GM18858 (cell line): ENCODE results near the gene CTPS2.
A peak's percentile ranks its signal among the peaks of the same experiment; 100 is the strongest.
"Not testable (repeated sequence)": the region's sequence is repeated elsewhere in the genome, so short reads cannot be mapped to it uniquely, and the experiment has no call there.

ENCODE experiments used
- ATAC-seq: cut with Tn5 transposase; IDR thresholded peaks from one replicate; pipeline ENCODE4 v1.9.1; 2021; ENCODE audit not compliant: unreplicated experiment

CTPS2 gene, protein sequence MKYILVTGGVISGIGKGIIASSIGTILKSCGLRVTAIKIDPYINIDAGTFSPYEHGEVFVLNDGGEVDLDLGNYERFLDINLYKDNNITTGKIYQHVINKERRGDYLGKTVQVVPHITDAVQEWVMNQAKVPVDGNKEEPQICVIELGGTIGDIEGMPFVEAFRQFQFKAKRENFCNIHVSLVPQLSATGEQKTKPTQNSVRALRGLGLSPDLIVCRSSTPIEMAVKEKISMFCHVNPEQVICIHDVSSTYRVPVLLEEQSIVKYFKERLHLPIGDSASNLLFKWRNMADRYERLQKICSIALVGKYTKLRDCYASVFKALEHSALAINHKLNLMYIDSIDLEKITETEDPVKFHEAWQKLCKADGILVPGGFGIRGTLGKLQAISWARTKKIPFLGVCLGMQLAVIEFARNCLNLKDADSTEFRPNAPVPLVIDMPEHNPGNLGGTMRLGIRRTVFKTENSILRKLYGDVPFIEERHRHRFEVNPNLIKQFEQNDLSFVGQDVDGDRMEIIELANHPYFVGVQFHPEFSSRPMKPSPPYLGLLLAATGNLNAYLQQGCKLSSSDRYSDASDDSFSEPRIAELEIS

DNA sequence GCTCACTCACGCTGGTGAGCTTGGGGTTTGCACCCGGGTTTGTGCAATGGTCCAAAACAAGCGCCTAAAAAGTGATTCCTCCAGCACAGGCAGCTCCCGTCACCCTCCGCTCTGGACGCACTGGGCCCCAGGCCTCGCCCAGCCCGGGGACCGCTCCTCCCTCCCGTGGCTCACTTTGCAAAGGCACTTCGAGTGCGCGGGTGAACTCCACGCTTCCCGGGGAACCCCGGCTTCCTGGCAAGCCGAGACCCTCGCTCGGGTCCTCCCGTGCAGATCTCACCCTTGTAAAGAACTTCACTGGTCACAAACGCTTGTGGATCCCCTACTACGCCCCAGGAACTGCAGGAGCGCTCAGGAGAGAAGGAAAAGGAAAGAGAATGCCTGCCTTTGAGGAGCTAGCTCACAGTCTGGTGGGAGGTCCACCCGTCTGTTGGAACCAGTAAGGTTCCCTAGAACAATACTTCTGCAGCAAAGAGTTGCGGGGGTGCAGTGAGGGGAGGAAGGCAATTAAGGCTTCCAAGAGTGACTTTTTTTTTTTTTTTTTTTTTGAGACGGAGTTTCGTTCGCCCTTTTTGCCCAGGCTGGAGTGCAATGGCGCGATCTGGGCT, at the start of gene CTPS2:
CTPS2 (minus strand) TSS at position 122 of the 608 bp plus-strand sequence. CDS start 9,767 bp downstream, outside the sequence.
- ATAC-seq: peak; percentile 63

DNA sequence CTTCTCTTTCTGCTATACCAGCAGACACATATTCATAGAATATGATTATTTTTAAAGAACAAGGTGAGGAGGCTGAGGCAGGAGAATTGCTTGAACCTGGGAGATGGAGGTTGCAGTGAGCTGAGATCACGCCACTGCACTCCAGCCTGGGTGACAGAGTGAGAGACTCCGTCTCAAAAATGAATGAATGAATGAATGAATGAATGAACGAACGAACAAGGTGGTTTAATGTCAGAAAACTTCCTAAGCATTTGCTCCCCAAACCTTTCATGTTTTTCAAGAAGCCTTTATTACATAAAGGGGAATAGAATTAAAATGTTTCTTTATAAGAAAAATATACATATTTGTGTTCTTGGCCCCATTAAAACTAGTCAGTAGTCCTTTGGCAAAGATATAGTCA, 49.0 kb upstream of the CTPS2 start:
- not testable (repeated sequence) for ATAC-seq

DNA sequence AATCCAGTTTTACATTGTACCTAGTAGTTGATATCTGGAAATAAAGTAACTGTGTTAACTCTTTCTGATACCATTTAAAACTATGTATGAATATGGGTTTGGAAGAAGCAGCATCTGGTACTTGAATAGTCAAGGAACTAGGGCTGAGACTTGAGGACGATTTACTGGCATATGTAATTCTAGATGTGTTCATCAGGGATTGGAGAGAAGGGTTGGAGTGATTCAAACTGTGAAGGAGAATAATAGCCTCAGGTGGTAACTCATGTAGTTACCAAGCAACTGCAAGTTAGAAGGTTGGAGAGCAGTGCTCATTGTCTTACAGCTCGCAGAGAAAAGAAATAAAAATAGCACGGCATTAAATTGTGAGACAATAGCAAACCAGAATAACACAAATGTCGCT, 44.3 kb upstream of the CTPS2 start:
- ATAC-seq: no peak

DNA sequence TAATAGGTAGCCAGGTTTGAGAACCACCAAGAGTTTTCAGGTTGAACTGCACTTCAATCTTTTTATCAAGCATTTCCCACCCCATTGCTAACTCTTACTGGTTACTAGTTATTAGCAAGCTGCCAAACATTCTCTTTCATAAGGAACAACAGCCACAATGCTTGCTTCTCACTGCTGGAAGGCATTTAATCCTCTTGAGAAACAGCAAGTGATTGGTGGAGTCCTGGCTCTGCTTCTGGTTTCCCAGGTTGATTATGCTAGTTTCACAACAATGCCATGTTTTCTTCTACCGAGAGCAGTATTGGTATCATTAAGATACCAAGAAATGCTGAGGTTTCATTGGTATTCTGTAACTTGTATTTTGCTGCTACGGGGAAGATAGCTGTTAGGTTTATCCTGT, 41.5 kb upstream of the CTPS2 start:
- ATAC-seq: no peak

DNA sequence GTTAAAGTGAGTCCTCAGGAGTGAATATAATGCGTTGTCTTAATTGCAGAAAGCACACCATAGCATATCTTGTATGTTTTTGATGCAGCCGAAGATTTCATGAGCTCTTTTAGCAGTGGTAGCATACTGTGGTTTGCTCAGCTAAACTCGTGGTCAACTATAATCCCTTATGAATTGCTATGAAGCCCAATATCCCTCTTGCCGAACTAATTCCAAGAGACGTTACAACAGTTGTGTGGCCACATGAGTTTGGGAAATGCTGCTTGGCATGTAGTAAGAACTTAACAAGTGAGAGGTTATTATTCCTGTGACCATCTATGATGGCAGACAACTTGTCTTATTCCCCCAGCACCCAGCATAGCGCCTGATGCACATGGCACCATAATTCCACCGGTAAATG, 37.7 kb upstream of the CTPS2 start:
- ATAC-seq: no peak

DNA sequence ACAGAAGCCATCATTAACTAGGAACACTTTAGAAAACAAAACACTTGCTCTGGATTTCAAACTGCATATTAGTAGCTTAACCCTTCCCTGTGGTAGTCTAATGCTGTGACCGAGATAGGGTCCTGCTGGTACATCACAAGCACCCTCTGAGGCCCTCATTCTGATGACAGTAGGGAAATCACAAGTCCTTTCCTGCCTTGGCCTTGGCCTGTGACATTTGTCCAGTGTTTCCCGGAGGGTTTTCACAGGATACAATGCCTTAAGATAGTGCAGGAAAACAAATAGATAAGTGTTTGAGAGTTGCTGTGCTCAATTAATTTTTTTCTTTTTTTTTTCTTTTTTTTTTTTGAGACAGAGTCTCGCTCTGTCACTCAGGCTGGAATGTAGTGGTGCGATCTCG, 36.0 kb upstream of the CTPS2 start:
- no peak for ATAC-seq

DNA sequence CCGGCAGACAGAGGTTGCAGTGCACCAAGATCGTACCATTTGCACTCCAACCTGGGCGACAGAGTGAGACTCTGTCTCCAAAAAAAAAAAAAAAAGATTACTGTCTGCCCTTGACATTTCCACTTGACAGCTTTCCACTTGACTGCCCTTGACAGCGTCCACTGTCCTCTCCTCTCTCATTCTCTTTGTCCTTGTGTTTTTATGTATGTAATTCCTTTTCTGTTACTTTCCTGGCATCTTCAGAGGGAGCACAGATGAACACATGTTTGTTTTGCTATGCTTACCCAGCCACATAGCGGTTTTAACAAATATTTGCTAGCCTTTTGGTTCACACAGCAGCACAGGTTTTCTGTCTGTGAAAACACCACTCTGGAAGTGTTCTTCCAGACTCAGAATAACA, 33.2 kb upstream of the CTPS2 start:
- ATAC-seq: no peak

DNA sequence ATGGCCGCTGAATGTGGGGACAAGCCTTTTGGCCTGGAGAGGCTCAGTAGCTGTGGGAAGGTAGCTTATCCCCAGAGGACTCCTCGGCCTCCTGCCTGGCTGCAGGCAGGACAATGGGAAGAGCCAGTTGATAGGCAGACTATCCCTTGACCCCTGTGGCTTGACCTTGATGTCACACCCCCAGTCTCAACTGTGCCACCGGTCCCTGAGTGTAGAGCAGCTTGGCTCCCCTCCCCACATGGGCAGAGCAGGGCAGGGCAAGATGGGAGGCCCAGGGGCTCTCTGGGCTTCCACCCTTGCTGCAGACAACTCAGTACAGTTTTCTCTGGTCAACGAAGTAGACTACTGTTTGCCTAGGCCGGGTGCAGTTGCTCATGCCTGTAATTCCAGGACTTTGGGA, 32.6 kb upstream of the CTPS2 start:
- no peak for ATAC-seq

DNA sequence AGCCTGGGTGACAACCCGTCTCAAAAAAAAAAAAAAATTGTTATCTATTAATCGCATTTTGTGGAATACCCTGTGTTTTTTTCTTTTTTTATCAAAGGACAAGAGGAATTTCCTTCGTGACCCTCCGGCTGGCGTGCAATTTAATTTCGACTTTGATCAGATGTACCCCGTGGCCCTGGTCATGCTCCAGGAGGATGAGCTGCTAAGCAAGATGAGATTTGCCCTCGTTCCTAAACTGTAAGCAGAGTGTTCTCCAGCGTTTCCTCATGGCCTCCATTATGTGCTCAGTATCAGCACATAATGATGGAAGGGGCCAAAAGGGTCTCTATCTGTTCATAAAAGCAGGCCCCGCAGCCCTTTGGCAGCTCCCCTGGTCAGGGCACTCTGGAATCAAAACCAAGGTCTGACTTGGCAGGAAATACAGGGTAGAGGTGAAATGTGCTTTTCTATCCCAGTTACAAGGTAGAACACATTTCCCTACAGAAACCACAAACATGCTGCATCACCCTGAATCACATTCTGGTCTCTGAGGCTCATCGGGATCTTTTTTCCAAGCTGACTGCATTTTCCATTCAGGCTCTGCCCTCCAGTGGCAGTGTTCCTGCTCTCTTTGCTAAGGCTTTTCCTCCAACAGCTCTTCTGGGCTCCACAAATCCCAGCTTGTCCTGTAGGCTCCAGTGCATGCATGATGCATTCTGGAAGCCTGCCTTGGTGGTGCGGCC, 31.3 kb upstream of the CTPS2 start:
- ATAC-seq: no peak

DNA sequence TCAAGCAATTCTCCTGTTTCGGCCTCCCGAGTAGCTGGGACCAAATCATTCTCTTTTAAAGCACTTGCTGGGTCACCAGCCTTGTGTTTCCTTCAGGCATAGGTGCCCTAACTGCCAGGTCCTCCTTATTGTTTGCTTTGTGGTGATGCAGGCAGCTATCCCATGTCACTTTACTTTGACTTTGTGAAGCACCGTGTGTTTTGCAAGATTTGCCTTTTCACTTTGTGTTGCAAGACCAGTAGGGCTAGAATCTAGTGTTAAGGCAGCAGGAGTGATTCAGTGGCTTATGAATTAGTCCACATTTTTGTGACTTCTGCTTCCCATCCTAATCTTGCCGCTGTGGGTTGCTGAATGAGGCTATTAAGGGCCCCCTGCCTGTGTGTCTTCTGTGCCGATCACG, 27.1 kb upstream of the CTPS2 start:
- no peak for ATAC-seq

DNA sequence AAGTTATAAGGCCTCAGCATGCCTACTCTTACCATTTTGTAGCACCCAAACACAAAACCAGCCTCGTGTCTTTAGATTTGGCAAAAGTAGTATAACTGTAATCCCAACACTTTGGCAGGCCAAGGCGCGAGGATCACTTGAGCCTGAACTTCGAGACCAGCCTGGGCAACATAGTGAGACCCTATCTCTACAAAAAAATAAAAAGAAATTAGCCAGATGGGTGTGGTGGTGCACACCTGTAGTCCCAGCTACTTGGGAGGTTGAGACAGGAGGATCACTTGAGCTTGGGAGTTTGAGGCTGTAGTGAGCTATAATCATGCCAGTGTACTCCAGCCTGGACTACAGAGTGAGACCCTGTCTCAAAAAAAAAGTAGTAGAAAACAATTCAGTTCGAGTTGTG, 24.6 kb upstream of the CTPS2 start:
- ATAC-seq: no peak

DNA sequence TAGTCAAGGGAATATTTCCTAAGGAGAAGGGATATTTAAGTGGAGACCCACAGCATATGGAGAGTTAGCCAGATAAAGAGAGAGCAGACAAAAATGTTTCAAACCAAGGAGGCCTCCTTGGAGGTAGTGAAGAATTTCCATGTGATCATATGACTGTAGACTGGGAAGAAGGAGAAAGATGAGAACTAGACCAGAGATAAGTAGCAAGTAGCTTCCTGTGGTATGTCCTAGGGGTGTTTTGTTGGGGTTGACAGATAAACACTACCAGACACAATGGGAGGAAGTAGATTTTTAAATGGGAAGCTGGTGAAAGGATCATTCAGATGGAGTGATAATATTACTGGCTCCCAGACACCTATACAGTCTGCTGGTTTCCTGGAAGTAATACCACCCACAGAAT, 20.5 kb upstream of the CTPS2 start:
- no peak for ATAC-seq

DNA sequence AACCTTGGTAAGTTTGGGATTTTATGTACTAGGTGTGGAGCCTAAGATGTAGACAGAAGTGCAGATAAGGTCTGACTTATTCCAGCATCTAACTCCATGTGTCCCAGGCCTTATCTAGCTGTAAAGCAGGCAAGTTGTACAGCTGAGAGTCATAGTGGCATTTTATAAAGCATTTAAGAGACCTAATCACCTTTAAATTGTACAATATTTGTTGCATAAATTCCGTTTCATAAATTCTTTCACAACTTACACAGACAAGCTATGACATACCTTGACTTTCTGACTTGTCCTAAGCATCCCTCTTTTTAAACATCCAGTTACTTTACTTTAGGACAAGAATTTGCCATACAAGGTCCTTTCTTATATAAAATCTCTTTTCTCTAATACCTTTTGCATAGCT, 18.0 kb upstream of the CTPS2 start:
- no peak for ATAC-seq

DNA sequence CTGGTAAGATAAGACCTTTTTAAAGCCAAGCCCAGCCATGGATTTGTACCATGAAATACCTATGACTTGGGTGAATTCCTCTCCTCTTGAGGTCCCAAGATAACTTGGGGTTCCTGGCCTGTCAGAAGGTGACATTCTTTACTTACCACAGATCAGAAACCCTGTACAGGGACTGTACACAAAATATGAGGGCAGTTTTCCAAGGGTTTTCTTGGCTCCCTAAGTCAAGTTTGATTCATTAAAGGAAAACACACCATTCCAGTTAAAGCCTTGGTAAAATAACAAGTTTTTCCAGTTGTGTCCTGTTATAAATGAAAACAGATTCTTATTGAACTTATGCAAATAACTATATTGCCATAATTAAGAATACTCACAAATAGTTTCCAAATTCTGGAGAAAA, 15.2 kb upstream of the CTPS2 start:
- ATAC-seq: no peak

DNA sequence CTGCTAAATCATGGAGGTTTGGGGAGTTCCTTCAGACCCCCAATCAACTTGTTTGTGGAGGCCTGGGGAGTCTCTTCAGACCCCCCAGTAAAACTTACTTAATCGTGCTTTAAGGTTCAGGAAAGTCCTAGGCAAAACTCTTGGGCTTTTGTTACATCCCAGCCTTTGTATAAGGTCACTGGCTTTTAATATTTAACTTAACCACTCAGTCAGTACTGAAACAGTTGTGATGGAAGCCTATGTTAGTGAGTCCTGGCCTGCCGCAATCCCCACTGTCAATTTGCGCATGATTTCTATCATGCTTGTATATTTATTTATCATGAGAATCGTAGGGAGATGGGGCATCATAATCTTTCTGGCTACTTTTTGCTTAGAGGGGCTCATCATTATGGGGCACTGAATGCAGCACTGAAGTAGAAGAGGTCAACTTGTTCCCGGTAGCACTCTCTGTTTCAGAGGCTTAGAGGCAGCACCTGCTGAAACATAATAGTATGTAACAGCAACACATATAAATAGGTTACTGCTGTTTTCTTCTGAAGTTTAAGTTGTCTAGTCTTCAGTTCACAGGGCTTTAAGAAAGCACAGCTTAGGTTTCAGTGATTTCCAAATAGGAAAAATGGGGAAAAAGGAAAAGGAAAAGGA, 14.0 kb upstream of the CTPS2 start:
- peak; percentile 63 for ATAC-seq

DNA sequence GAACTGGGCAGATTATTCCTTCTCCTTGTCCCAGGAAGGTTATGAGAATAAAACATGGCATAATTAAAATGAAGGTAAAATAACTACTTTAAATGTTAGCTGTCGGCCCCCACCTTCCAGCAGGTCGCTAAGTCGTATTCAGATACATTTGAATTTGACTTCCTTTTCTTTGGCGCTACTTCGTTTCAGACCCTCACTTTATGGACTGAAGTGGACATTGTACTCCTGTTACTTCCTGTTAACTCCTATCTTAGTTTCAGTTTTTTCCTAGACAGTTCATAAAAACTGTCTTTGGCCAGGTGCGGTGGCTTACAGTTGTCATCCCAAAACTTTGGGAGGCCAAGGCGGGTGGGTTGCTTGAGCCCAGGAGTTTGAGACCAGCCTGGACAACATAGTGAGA, 12.6 kb upstream of the CTPS2 start:
- ATAC-seq: no peak

DNA sequence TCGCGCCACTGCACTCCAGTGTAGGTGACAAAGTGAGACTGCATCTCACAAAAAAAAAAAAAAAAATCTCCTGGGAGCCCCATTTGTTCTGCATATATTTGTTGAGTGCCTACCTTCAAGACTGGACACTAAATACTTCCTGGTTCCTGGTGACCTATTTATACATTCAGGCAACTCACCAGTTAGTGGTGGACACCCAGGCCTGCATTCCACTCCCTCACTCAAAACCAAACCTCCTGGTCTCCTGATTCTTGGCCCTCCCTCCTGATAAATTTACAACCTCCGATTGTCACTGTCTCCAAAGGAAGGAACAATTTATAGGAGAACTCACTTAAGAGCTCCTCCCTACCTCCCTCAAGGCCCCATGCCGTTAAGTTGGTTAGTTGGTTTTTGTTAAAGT, 10.0 kb upstream of the CTPS2 start:
- no peak for ATAC-seq

DNA sequence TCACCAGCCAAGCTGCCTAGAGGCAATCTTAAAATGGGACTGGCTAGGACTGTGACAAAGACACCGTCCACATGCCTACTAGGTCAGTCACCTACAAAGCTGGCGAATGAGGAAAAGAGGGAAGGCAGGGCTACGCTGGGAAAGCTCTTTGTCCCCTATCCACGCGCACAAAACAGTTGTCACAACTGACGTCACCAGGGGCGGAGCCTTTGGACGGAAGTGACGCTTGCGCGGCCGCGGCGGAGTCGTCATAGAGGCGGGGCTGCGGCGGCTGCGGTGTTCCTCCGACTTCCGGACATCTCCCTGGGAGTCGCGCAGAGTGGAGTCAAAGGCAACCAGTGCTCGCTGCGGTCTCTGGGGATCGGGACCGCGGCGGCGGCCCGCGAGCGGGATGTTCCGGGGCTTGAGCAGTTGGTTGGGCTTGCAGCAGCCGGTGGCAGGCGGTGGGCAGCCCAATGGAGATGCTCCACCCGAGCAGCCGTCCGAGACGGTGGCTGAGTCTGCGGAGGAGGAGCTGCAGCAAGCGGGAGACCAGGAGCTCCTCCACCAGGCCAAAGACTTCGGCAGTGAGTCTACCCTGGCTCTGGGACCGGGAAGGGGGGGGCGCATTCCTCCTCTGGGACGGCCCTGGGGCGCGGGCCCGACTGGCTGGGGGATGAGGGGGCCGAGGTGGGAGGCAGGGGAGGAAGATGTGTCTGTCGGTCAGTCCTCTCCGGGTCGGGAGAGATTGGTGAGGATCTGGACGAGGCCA, 7.0 kb upstream of the CTPS2 start, which contains the start of gene SYAP1:
SYAP1 (plus strand) TSS at position 279 of the 751 bp plus-strand sequence; CDS start at position 392, 113 bp downstream.
- peak; percentile 98 for ATAC-seq

DNA sequence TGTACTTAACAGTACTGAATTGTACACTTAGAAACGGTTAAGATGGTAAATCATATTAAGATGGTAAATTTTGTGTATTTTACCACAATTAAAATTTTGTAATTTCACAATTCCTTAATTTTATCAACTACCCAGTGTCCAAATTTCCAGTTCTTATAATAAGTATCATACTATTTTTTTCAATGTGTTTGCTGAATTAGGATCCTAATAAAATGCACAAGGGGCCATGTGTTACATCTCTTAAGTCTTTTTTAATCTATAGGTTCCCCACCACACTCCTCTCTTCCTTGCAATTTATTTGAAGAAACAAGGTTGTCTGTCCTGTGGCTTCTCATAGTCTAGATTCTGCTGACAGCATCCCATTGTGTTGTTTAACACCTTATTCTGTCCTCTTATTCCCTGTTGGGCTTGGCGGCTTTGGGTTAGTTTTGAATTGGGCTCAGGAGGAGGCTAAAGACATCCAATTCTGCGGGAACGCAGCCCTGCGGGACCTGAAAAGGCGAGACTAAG, 6.4 kb upstream of the CTPS2 start:
- ATAC-seq: peak; percentile 23

DNA sequence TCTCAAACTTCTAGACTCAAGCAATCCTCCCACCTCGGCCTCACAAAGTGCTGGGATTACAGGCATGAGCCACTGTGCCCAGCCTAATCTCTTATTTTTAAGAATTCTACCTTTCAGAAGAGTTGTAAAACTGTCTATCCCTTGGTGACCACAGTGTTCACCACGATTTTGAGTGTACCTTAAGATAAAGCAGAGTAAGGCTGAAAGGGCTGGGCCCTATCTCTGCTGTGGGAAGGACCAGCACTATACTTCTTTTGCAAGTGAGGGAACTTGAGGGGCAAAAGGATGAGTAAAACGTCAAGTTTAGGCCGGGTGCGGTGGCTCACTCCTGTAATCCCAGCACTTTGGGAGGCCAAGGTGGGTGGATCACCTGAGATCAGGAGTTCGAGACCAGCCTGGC, 4.0 kb upstream of the CTPS2 start:
- not testable (repeated sequence) for ATAC-seq
